K562 (cell line): ENCODE results near the gene PCBP2. TPM values are rescaled to one million over a fixed set of nuclear protein-coding genes. Genes with fewer than 3 reads are reported as not detected.

Source experiments
- ATAC-seq: fragments of 200-7000 bp; cut with Tn5 transposase; 3 replicates; pipeline ENCODE4 v1.9.1; 2020; ENCODE audit warnings: moderate library complexity
- BruUV-seq: library from RNA; stranded (reverse); fragments of 400-500 nt; replicated peaks from 2 replicates; lab custom pipeline; 2021; lab: Mats Ljungman, UMichigan
- CTCF ChIA-PET: fragments of 300-600 bp; formaldehyde crosslinking; extraction: SDS; loops from one replicate; lab custom pipeline; 2021; ENCODE audit warnings: low intra/inter-chr PET ratio; lab: Yijun Ruan, JAX
- POLR2A ChIA-PET: fragments of 300-600, 350-650 bp; sonication (Branson Sonifier 250); formaldehyde crosslinking; extraction: SDS; loops from one replicate; lab custom pipeline; 2021; ENCODE audit warnings: antibody characterized with exemption, inconsistent platforms; lab: Yijun Ruan, JAX
- DNase-seq, 4 experiments: peaks; one replicate each; pipeline versions ENCODE4 v3.0.0 to v3.0.0-alpha.2; 2011 to 2018; ENCODE audit warnings: low spot score in 3 of 4, mixed read lengths in 3 of 4; ENCODE audit errors: extremely low read depth in 1 of 4
- FAIRE-seq: peaks from 2 replicates; lab custom pipeline; 2011; peaks lifted over from hg19 to GRCh38; lab: Jason Lieb, UNC
- H2AFZ ChIP-seq: 2 replicates; pipeline ENCODE4 v1.6.0; 2011; ENCODE audit warnings: low read depth, low read length, control low read depth, inconsistent platforms
- H3K27ac ChIP-seq: fragments of 200-600 bp; 3 replicates; pipeline ENCODE4 v1.8.0; 2011; ENCODE audit warnings: low read depth, mild to moderate bottlenecking, control low read depth, inconsistent platforms, low read length, moderate library complexity, mixed read lengths; ENCODE audit errors: extremely low read depth
- H3K27me3 ChIP-seq, 2 experiments: fragments of 300-600 bp in 1 of 2; 2 replicates in 1 of 2; 3 replicates in 1 of 2; pipeline versions ENCODE4 v1.6.0 to v1.8.0; 2011; ENCODE audit warnings: inconsistent platforms in 2 of 2, low read length in 2 of 2, mild to moderate bottlenecking in 1 of 2, mixed read lengths in 1 of 2, moderate library complexity in 1 of 2; ENCODE audit not compliant: control insufficient read depth in 2 of 2, insufficient read depth in 2 of 2
- H3K36me3 ChIP-seq: fragments of 300-600 bp; 3 replicates; pipeline ENCODE4 v1.8.0; 2011; ENCODE audit warnings: mild to moderate bottlenecking, low read length, inconsistent platforms; ENCODE audit not compliant: control insufficient read depth, insufficient read depth
- H3K4me1 ChIP-seq, 2 experiments: fragments of 200-600 bp in 1 of 2; replicated peaks in 1 of 2; 2 replicates in 1 of 2; 3 replicates in 1 of 2; pipeline versions ENCODE4 v1.5.1 to v1.8.0; 2011; ENCODE audit warnings: inconsistent platforms in 2 of 2, low read length in 2 of 2, mild to moderate bottlenecking in 1 of 2, mixed read lengths in 1 of 2, moderate library complexity in 1 of 2; ENCODE audit not compliant: control insufficient read depth in 2 of 2, insufficient read depth in 2 of 2
- H3K4me2 ChIP-seq: 2 replicates; pipeline ENCODE4 v1.6.1; 2011; ENCODE audit warnings: low read length, control low read depth, inconsistent platforms, mixed read lengths; ENCODE audit not compliant: insufficient read depth
- H3K4me3 ChIP-seq: fragments of 200-600 bp; sonication (generic), shearing (Covaris generic); 2 replicates; pipeline ENCODE4 v1.5.1; 2016; ENCODE audit warnings: control low read depth, inconsistent platforms
- H3K79me2 ChIP-seq: fragments of 200-600 bp; 3 replicates; pipeline ENCODE4 v1.8.0; 2011; ENCODE audit warnings: low read length, inconsistent platforms; ENCODE audit not compliant: control insufficient read depth, insufficient read depth
- H3K9ac ChIP-seq, 2 experiments: 2 replicates each; pipeline versions ENCODE4 v1.6.0 to v1.6.1; 2011; ENCODE audit warnings: low read depth in 2 of 2, low read length in 2 of 2, control low read depth in 1 of 2, inconsistent platforms in 1 of 2, mild to moderate bottlenecking in 1 of 2, mixed read lengths in 1 of 2; ENCODE audit not compliant: insufficient read depth in 1 of 2
- H3K9me1 ChIP-seq: one replicate; pipeline ENCODE4 v1.6.0; 2011; ENCODE audit warnings: inconsistent platforms, mild to moderate bottlenecking, low read length, moderate library complexity; ENCODE audit not compliant: control insufficient read depth, insufficient read depth
- H3K9me3 ChIP-seq: replicated peaks from 2 replicates; pipeline ENCODE4 v1.5.1; 2011; ENCODE audit warnings: low read depth, low read length, inconsistent platforms; ENCODE audit not compliant: control insufficient read depth, insufficient read depth
- H4K20me1 ChIP-seq: replicated peaks from 2 replicates; pipeline ENCODE4 v1.6.1; 2011; ENCODE audit warnings: low read length, inconsistent platforms, mixed read lengths; ENCODE audit not compliant: control insufficient read depth, insufficient read depth
- ATF3 ChIP-seq, 2 experiments: fragments of 450-650 bp in 1 of 2; sonication (generic) in 1 of 2; formaldehyde crosslinking in 1 of 2; IDR thresholded peaks in 1 of 2; conservative IDR thresholded peaks in 1 of 2; 2 replicates each; pipeline versions ENCODE4 v1.6.1 to v1.8.1; 2016 to 2023; ENCODE audit warnings: mild to moderate bottlenecking in 2 of 2, moderate library complexity in 2 of 2, inconsistent platforms in 1 of 2, missing genetic modification reagents in 1 of 2
- FOSL1 ChIP-seq: fragments of 200-800 bp; sonication (Bioruptor generic); conservative IDR thresholded peaks from 2 replicates; pipeline ENCODE4 v1.6.1; 2016; ENCODE audit warnings: missing genetic modification characterization, missing compliant biosample characterization
- KDM1A ChIP-seq, 2 experiments: fragments of 450-650 bp; IDR thresholded peaks; 2 replicates each; pipeline ENCODE4 v1.6.1; 2016; ENCODE audit warnings: mild to moderate bottlenecking in 2 of 2
- KLF1 ChIP-seq: fragments of 450-650 bp; IDR thresholded peaks from 2 replicates; pipeline ENCODE4 v1.6.1; 2016; ENCODE audit warnings: missing genetic modification characterization, missing compliant biosample characterization
- NCOA4 ChIP-seq: fragments of 450-650 bp; IDR thresholded peaks from 2 replicates; pipeline ENCODE4 v1.6.1; 2018; ENCODE audit warnings: mild to moderate bottlenecking; ENCODE audit not compliant: partially characterized antibody
- PKNOX1 ChIP-seq: fragments of 450-650 bp; IDR thresholded peaks from 2 replicates; pipeline ENCODE4 v1.6.1; 2016
- POLR2B ChIP-seq: fragments of 450-650 bp; IDR thresholded peaks from 2 replicates; pipeline ENCODE4 v1.6.1; 2018; ENCODE audit warnings: low read depth; ENCODE audit not compliant: partially characterized antibody
- RBM14 ChIP-seq: fragments of 200-400 bp; formaldehyde crosslinking; IDR thresholded peaks from 2 replicates; pipeline ENCODE4 v1.6.1; 2018; ENCODE audit warnings: low read depth, mild to moderate bottlenecking, low read length, moderate library complexity, borderline replicate concordance; ENCODE audit not compliant: insufficient read depth
- TCF7L2 ChIP-seq: fragments of 150-350 bp; IDR thresholded peaks from 2 replicates; pipeline ENCODE4 v1.6.1; 2016; ENCODE audit warnings: low read depth, mild to moderate bottlenecking, low read length, moderate library complexity
- ZNF146 ChIP-seq: IDR thresholded peaks from one replicate; pipeline ENCODE4 v1.6.1; 2018; ENCODE audit warnings: missing compliant biosample characterization; ENCODE audit not compliant: unreplicated experiment
- WGBS: fragments of 100-300 bp; shearing (Covaris generic); methylation state at CpG from one replicate; pipeline ENCODE4 v1.1.6; 2016; ENCODE audit warnings: low coverage, mixed read lengths; ENCODE audit not compliant: insufficient coverage; ENCODE audit errors: missing lambda C conversion rate; 5-methylcytosine and 5-hydroxymethylcytosine counted together
- in situ Hi-C: fragments of 300-500 bp; cut with MboI; formaldehyde crosslinking; loops from 4 replicates; pipeline ENCODE4 v1.15.0; 2018; ENCODE audit warnings: inconsistent platforms, mixed read lengths
- intact Hi-C: fragments of 100-400 bp; cut with micrococcal nuclease; formaldehyde crosslinking; loops from 2 replicates; pipeline ENCODE4 v1.14.2; 2022
- polyA plus RNA-seq, 8 experiments: library from polyadenylated mRNA; depleted of rRNA in 4 of 8; stranded (reverse) in 5 of 8; unstranded in 3 of 8; fragments of >200 nt; fragmentation: Nextera tagmentation in 2 of 8; fragmentation: Illumina TruSeq in 1 of 8; extraction: Ambion mirVana in 2 of 8; extraction: Trizol in 1 of 8; gene quantifications; 2 replicates each; pipeline versions ENCODE4 v1.2.1 to v1.2.3, GENCODE V29; 2011 to 2014; ENCODE audit warnings: inconsistent platforms in 1 of 8, missing spikeins in 1 of 8
- total RNA-seq, 7 experiments: library from RNA; depleted of rRNA in 6 of 7; stranded (reverse); fragments of >200 nt in 6 of 7; fragmentation: Illumina TruSeq in 2 of 7; extraction: Trizol in 2 of 7; gene quantifications; 2 replicates each; pipeline versions ENCODE4 v1.2.1 to v1.2.3, GENCODE V29; 2011 to 2021; ENCODE audit warnings: low replicate concordance in 1 of 7
- TF ChIP-seq, protein P1 (sequence below): IDR thresholded peaks from 3 replicates; pipeline ENCODE4 v1.6.1; 2011; ENCODE audit warnings: borderline replicate concordance, mild to moderate bottlenecking, moderate library complexity; ENCODE audit not compliant: insufficient read length; ENCODE audit errors: extremely low read depth
- TF ChIP-seq, protein P2 (sequence below): fragments of 250-450 bp; sonication (Bioruptor Pico); IDR thresholded peaks from 2 replicates; pipeline ENCODE4 v1.8.0; 2022; ENCODE audit warnings: inconsistent platforms, mild to moderate bottlenecking, moderate library complexity, borderline replicate concordance

PCBP2 gene
- total and polyA plus RNA-seq, 9 of the 15 experiments (the other 6 are each of a cell fraction or from before 2014, with no cell fraction given): 137 to 831 (median 328) TPM

- peak; percentile 44 for FAIRE-seq
- no peak for TF ChIP-seq PKNOX1
- TF ChIP-seq KLF1 (tag): no peak
- TF ChIP-seq RBM14: no peak
- TF ChIP-seq, protein P1, sequence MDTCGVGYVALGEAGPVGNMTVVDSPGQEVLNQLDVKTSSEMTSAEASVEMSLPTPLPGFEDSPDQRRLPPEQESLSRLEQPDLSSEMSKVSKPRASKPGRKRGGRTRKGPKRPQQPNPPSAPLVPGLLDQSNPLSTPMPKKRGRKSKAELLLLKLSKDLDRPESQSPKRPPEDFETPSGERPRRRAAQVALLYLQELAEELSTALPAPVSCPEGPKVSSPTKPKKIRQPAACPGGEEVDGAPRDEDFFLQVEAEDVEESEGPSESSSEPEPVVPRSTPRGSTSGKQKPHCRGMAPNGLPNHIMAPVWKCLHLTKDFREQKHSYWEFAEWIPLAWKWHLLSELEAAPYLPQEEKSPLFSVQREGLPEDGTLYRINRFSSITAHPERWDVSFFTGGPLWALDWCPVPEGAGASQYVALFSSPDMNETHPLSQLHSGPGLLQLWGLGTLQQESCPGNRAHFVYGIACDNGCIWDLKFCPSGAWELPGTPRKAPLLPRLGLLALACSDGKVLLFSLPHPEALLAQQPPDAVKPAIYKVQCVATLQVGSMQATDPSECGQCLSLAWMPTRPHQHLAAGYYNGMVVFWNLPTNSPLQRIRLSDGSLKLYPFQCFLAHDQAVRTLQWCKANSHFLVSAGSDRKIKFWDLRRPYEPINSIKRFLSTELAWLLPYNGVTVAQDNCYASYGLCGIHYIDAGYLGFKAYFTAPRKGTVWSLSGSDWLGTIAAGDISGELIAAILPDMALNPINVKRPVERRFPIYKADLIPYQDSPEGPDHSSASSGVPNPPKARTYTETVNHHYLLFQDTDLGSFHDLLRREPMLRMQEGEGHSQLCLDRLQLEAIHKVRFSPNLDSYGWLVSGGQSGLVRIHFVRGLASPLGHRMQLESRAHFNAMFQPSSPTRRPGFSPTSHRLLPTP: no peak
- no peak for TF ChIP-seq POLR2B
- no peak for TF ChIP-seq ZNF146 (CRISPR knock-in tag)
- TF ChIP-seq KDM1A (IDR thresholded peaks at IDR 0.05): no peak
- TF ChIP-seq ATF3 (IDR thresholded peaks at IDR 0.05): peak; percentile 54; the same call in 1 of the 2 replicates
- no peak for TF ChIP-seq ATF3 (CRISPR knock-in tag; conservative IDR thresholded peaks at IDR 0.05)
- TF ChIP-seq FOSL1 (tag): peak; percentile 84
- TF ChIP-seq NCOA4: no peak
- TF ChIP-seq, protein P2, sequence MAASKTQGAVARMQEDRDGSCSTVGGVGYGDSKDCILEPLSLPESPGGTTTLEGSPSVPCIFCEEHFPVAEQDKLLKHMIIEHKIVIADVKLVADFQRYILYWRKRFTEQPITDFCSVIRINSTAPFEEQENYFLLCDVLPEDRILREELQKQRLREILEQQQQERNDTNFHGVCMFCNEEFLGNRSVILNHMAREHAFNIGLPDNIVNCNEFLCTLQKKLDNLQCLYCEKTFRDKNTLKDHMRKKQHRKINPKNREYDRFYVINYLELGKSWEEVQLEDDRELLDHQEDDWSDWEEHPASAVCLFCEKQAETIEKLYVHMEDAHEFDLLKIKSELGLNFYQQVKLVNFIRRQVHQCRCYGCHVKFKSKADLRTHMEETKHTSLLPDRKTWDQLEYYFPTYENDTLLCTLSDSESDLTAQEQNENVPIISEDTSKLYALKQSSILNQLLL: no peak
- TF ChIP-seq TCF7L2: no peak
These were observed 23.9 kb upstream of the PCBP2 start for GRCh38 chr12:53427905-53428594.

More at GRCh38 chr12:53427905-53428594, 23.9 kb upstream of the PCBP2 start:
- Histone ChIP-seq H3K9me3 (no peaks in the 10 kb centered on the region), H3K4me2 (peak overlapping the region; percentile 14; the same call in 1 of the 2 replicates), H3K4me3 (no peak overlapping the region), H4K20me1 (no peaks in the 10 kb centered on the region), H2AFZ (no peak overlapping the region), H3K9ac (peak overlapping the region in 1 of 2 experiments; percentile 14; a peak in 1 of 4 replicates), H3K79me2 (peaks cover 19% of the 10 kb centered on the region), H3K27ac (no peak overlapping the region), H3K4me1 (peaks cover 30 to 31% of the 10 kb centered on the region in 2 experiments), H3K9me1 (no peaks in the 10 kb centered on the region), H3K27me3 (no peaks in the 10 kb centered on the region), H3K36me3 (peaks cover 36% of the 10 kb centered on the region; the same call in 2 of the 3 replicates)
- ATAC-seq (no peak), DNase-seq (peak in 2 of 4 experiments; percentile 15 to 38)
- in situ Hi-C loops: no loop called here
- intact Hi-C loops: loop anchor here (10.0 kb wide), 1 partner anchor 103 kb away; the partner anchor contains the start of gene AAAS
- ChIA-PET POLR2A (interaction anchor here (0.7 to 1.8 kb wide), 9 partner anchors 9 to 103 kb away, joined by 3 to 6 read pairs (median 4); partner anchors contain the start of gene PRR13), CTCF (no interaction called here)
- no TSS peak for BruUV-seq
- 41% methylated on average over 7 of the region's 7 CpGs for WGBS
